ENCODE measurements around the gene NDRG4.

NDRG4 gene

DNA sequence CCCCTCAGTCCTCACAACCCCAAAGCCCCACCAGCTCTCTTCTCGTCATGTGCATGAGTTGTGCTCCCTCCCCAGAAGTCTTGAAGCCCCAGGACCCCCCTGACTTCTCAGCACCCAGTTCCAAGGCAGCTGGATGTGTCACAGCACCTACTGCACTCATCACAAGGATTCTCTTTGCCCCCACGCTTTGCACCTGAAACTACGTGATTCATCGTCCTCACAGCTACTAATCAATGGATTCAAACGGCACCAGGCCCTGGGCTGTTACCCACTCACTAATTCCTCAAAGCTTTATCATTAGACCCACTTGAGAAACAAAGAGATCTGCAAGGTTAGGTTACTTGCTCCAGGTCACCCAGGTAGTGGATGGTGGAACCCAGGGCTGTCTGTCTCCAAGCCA, 45.1 kb upstream of the NDRG4 start:
- TF ChIP-seq, protein P1, sequence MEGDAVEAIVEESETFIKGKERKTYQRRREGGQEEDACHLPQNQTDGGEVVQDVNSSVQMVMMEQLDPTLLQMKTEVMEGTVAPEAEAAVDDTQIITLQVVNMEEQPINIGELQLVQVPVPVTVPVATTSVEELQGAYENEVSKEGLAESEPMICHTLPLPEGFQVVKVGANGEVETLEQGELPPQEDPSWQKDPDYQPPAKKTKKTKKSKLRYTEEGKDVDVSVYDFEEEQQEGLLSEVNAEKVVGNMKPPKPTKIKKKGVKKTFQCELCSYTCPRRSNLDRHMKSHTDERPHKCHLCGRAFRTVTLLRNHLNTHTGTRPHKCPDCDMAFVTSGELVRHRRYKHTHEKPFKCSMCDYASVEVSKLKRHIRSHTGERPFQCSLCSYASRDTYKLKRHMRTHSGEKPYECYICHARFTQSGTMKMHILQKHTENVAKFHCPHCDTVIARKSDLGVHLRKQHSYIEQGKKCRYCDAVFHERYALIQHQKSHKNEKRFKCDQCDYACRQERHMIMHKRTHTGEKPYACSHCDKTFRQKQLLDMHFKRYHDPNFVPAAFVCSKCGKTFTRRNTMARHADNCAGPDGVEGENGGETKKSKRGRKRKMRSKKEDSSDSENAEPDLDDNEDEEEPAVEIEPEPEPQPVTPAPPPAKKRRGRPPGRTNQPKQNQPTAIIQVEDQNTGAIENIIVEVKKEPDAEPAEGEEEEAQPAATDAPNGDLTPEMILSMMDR (IDR thresholded peaks at IDR 0.05; ENCODE audit: low read depth, low read length, missing control alignments): no peak
- H3K4me3 ChIP-seq (replicated peaks; ENCODE audit: low read depth, low read length): no peak overlapping the region
- no peak for DNase-seq (ENCODE audit: extremely low read depth, low read depth)

DNA sequence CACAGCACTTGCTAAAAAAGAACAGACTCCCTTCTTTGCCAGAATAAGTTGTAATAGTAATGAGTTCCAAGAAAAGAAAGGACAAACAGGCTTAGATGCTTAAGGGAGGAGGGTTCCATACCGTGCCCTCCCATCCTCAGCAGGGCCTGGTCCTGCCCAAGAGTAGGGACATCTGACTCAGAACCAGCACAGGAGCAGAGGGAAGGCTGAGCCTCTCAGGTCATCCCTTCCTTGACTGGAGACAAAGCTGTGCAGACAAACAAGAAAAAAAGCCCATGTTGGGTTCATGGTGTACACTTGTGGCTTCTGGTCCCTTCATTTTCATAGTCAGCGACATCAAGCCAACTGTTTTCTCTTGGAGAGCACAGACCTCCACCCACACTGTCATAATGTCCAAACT, 44.2 kb upstream of the NDRG4 start:
- no peak for DNase-seq (ENCODE audit: extremely low read depth, low read depth)
- TF ChIP-seq, protein P1 (IDR thresholded peaks at IDR 0.05; ENCODE audit: low read depth, low read length, missing control alignments): no peak
- no peak overlapping the region for H3K4me3 ChIP-seq (replicated peaks; ENCODE audit: low read depth, low read length)

- TF ChIP-seq, protein P1 (IDR thresholded peaks at IDR 0.05; ENCODE audit: low read depth, low read length, missing control alignments): no peak
- no peak for DNase-seq (ENCODE audit: extremely low read depth, low read depth)
- H3K4me3 ChIP-seq (replicated peaks; ENCODE audit: low read depth, low read length): no peak overlapping the region
These were observed 43.8 kb upstream of the NDRG4 start for GRCh38 chr16:58456193-58456592.

- TF ChIP-seq, protein P1 (IDR thresholded peaks at IDR 0.05; ENCODE audit: low read depth, low read length, missing control alignments): no peak
- no peak for DNase-seq (ENCODE audit: extremely low read depth, low read depth)
- H3K4me3 ChIP-seq (replicated peaks; ENCODE audit: low read depth, low read length): no peak overlapping the region
These were observed 41.2 kb upstream of the NDRG4 start for GRCh38 chr16:58458606-58459343.

DNA sequence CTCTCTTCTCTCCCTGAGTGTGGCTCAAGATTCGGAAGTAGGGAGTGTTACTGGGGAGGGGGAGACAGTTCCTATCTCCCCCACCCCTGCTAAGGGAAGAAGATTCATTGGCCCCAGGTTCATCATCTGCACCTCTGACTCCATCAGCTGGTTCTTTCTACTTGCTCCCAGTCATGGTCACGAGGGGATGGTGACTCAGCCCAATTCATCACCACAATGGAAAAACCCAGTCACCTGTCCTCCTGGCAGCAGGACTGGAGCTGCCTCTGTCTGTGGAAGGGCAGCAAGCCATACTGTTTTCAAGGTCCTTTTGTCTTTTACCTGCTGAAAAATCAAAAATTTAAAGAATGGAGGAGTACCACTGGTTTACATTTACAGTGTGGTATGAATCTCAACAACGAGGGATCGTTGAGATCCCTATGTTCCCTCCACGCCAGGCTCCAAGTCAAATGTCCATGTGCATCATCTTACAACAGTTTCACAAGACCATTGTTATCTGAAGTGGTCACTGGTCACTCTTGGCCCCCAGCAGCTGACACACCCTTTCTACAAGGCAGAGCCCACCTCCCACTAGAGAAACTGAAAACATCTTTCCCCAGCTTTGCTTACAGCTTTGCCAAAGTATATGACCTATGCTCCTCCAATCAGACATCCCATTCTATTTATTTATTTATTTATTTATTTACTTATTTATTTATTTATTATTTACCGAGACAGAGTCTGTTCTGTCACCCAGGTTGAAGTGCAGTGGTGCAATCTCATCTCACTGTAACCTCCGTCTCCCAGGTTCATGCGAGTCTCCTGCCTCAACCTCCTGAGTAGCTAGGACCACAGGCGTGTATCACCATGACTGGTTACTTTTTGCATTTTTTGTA, 40.4 kb upstream of the NDRG4 start:
- no peak for DNase-seq (ENCODE audit: extremely low read depth, low read depth)
- H3K4me3 ChIP-seq (replicated peaks; ENCODE audit: low read depth, low read length): no peak overlapping the region
- TF ChIP-seq, protein P1 (IDR thresholded peaks at IDR 0.05; ENCODE audit: low read depth, low read length, missing control alignments): no peak

- TF ChIP-seq, protein P1 (IDR thresholded peaks at IDR 0.05; ENCODE audit: low read depth, low read length, missing control alignments): no peak
- H3K4me3 ChIP-seq (replicated peaks; ENCODE audit: low read depth, low read length): no peak overlapping the region
- no peak for DNase-seq (ENCODE audit: extremely low read depth, low read depth)
These were observed 39.7 kb upstream of the NDRG4 start for GRCh38 chr16:58460219-58460610.

Measured in HFF-Myc (cell line).